Calu3 (cell line): Measurements from ENCODE around the gene KRT4. TPM values are rescaled to one million over a fixed set of nuclear protein-coding genes. Genes with fewer than 3 reads are reported as not detected.

Source experiments
- Bru-seq: library from RNA; stranded (reverse); fragments of 400-500 nt; gene quantifications from one replicate; lab custom pipeline; 2021; lab: Mats Ljungman, UMichigan
- BruChase-seq, 2 experiments: library from RNA; stranded (reverse); fragments of 400-500 nt; gene quantifications; one replicate each; lab custom pipeline; 2021; lab: Mats Ljungman, UMichigan
- BruUV-seq: library from RNA; stranded (reverse); fragments of 400-500 nt; replicated peaks from 2 replicates; lab custom pipeline; 2021; lab: Mats Ljungman, UMichigan
- CTCF ChIA-PET: fragments of 300-600 bp; sonication (Branson Sonifier 250); formaldehyde crosslinking; loops from one replicate; lab custom pipeline; 2022; ENCODE audit warnings: antibody characterized with exemption; lab: Charles Lee
- DNase-seq: peaks from one replicate; pipeline ENCODE4 v3.0.0; 2022
- H3K27ac Mint-ChIP-seq: one replicate; pipeline ENCODE4 v1.8.0; 2022; ENCODE audit warnings: mixed read lengths; ENCODE audit not compliant: unreplicated experiment
- H3K27me3 Mint-ChIP-seq: one replicate; pipeline ENCODE4 v1.8.0; 2022; ENCODE audit warnings: mixed read lengths; ENCODE audit not compliant: unreplicated experiment
- H3K36me3 Mint-ChIP-seq: one replicate; pipeline ENCODE4 v1.8.0; 2022; ENCODE audit warnings: mild to moderate bottlenecking, moderate library complexity, mixed read lengths; ENCODE audit not compliant: insufficient read depth, unreplicated experiment
- H3K4me1 Mint-ChIP-seq: one replicate; pipeline ENCODE4 v1.8.0; 2022; ENCODE audit warnings: mild to moderate bottlenecking, low read depth, mixed read lengths; ENCODE audit not compliant: unreplicated experiment
- H3K4me3 Mint-ChIP-seq: one replicate; pipeline ENCODE4 v1.8.0; 2022; ENCODE audit warnings: mild to moderate bottlenecking, low read depth, moderate library complexity, mixed read lengths; ENCODE audit not compliant: unreplicated experiment
- H3K9me3 Mint-ChIP-seq: one replicate; pipeline ENCODE4 v1.8.0; 2022; ENCODE audit warnings: low read depth, mixed read lengths; ENCODE audit not compliant: unreplicated experiment
- intact Hi-C: fragments of 100-400 bp; cut with micrococcal nuclease; formaldehyde crosslinking; loops from one replicate; pipeline ENCODE4 v1.10.0; 2022; ENCODE audit not compliant: unreplicated experiment
- long read RNA-seq: library from polyadenylated mRNA; stranded (forward); transcript quantifications from one replicate; pipeline ENCODE4 v2.0.0, GENCODE V29; 2022
- total RNA-seq: library from RNA; stranded (reverse); gene quantifications from 2 replicates; pipeline ENCODE4 v1.2.3, GENCODE V29; 2022
- TF ChIP-seq, protein P1 (sequence below): fragments of 200-600 bp; IDR thresholded peaks from one replicate; pipeline ENCODE4 v1.8.0; 2022; ENCODE audit warnings: antibody characterized with exemption; ENCODE audit not compliant: unreplicated experiment

KRT4 gene
- not detected in 2 replicates for total RNA-seq
- Bru-seq, nascent RNA, result percentile 12 among the genes with signal in this experiment
- BruChase-seq, experiment 1, labeled RNA remaining after a 6-hour chase, result percentile 8 among the genes with signal in this experiment
- BruChase-seq, experiment 2, labeled RNA remaining after a 2-hour chase, result not detected
- long read RNA-seq, result 0 reads

DNA sequence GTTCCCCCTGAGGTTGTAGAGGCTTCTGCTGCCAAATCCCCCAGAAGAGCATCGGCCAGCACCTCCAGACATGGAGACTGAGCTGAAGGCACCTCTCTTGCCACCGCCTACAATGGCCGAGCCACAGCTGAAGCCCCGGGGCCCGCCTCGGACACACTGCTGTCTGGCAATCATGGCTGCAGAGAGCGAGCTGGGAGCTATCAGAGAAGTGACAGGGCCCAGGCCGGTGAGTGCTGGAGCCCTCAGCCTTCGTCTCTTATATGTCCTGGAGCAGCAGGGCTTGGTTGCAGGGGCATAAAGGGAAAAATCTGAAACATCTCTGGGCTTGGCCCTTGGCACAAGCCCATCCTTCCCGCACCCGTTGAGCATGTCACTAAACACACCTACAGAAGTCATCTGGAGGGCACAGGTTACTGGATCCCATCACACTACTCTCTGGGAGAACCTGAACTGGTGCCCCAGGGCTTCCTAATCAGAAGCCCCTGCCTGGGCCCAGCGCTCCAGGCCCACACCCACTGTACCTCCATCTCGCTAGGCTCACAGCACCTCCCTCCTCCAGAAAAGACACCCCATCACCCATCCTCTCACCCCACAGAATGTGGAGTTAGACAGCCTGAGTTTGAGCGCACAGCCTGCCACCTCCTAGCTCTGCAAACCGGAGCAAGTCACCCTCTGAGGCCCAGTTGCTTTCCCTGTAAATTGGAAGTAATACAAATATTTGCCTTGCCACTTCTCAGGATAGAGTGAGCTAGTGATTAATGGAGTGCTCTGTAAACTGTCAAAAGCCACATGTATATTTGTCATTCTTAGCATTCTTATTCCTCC is at the start of gene KRT4:
KRT4 (minus strand) TSS at position 232 of the 825 bp plus-strand sequence; CDS start at position 174, 58 bp downstream.
- Mint-ChIP-seq H3K4me1 (peaks cover 8% of the 10 kb centered on the region), H3K27ac (no peak within 1 kb of the TSS), H3K9me3 (no peaks in the 10 kb centered on the region), H3K4me3 (no peak within 1 kb of the TSS), H3K36me3 (no peaks in the 10 kb centered on the region), H3K27me3 (peaks cover 46% of the 10 kb centered on the region)
- intact Hi-C loops, result no loop called here
- CTCF ChIA-PET, result no interaction called here
- no TSS peak for BruUV-seq
- no peak for DNase-seq
- TF ChIP-seq, protein P1, sequence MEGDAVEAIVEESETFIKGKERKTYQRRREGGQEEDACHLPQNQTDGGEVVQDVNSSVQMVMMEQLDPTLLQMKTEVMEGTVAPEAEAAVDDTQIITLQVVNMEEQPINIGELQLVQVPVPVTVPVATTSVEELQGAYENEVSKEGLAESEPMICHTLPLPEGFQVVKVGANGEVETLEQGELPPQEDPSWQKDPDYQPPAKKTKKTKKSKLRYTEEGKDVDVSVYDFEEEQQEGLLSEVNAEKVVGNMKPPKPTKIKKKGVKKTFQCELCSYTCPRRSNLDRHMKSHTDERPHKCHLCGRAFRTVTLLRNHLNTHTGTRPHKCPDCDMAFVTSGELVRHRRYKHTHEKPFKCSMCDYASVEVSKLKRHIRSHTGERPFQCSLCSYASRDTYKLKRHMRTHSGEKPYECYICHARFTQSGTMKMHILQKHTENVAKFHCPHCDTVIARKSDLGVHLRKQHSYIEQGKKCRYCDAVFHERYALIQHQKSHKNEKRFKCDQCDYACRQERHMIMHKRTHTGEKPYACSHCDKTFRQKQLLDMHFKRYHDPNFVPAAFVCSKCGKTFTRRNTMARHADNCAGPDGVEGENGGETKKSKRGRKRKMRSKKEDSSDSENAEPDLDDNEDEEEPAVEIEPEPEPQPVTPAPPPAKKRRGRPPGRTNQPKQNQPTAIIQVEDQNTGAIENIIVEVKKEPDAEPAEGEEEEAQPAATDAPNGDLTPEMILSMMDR, result no peak

DNA sequence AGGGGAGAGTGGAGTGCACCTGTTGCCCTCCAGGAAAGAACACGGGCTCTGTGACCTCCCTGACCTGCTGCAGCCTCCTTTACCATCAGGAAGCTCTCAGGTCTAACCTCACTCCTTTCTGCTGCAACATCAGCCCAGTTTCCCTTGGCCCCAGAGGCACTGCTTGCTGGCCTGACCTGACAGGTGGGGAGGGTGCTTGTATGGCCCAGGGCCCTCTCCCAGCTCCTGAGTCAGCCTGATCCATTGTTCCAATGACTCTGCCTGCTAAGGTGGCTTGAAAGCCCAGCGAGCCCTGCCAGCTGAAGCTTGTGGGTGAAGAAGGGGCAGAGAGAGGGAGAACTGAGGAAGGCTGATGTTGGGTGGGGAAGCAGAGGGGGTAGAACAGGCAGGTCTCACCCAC is 48.1 kb upstream of the KRT4 start:
- DNase-seq, result no peak
- no peaks in the 10 kb centered on the region for H3K36me3 Mint-ChIP-seq
- TF ChIP-seq, protein P1, result no peak
- no peak overlapping the region for H3K4me3 Mint-ChIP-seq
- no TSS peak for BruUV-seq
- CTCF ChIA-PET, result no interaction called here
- H3K4me1 Mint-ChIP-seq, result peaks cover 16% of the 10 kb centered on the region
- H3K27ac Mint-ChIP-seq, result no peak overlapping the region
- no peaks in the 10 kb centered on the region for H3K27me3 Mint-ChIP-seq
- no peaks in the 10 kb centered on the region for H3K9me3 Mint-ChIP-seq
- intact Hi-C loops, result no loop called here

DNA sequence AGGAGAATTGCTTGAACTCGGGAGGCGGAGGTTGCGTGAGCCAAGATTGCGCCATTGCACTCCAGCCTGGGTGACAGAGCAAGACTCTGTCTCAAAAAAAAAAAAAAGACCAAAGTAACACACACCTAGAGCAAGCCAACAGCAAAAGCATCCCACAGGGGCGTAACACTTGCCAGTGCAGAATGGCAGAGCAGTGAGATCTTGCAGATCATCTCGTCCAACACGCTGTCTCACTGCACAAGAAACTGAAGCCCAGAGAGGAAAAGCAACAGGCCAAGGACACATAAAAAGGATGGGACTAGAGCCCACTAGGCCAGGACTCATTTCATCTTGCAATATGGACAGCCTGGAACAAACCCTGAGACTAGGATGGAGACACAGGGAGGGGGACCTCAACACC is 47.6 kb upstream of the KRT4 start:
- CTCF ChIA-PET, result no interaction called here
- no peak overlapping the region for H3K27ac Mint-ChIP-seq
- intact Hi-C loops, result no loop called here
- H3K36me3 Mint-ChIP-seq, result no peaks in the 10 kb centered on the region
- no peaks in the 10 kb centered on the region for H3K9me3 Mint-ChIP-seq
- no TSS peak for BruUV-seq
- TF ChIP-seq, protein P1, result no peak
- H3K4me1 Mint-ChIP-seq, result peaks cover 16% of the 10 kb centered on the region
- DNase-seq, result no peak
- no peaks in the 10 kb centered on the region for H3K27me3 Mint-ChIP-seq
- H3K4me3 Mint-ChIP-seq, result no peak overlapping the region

DNA sequence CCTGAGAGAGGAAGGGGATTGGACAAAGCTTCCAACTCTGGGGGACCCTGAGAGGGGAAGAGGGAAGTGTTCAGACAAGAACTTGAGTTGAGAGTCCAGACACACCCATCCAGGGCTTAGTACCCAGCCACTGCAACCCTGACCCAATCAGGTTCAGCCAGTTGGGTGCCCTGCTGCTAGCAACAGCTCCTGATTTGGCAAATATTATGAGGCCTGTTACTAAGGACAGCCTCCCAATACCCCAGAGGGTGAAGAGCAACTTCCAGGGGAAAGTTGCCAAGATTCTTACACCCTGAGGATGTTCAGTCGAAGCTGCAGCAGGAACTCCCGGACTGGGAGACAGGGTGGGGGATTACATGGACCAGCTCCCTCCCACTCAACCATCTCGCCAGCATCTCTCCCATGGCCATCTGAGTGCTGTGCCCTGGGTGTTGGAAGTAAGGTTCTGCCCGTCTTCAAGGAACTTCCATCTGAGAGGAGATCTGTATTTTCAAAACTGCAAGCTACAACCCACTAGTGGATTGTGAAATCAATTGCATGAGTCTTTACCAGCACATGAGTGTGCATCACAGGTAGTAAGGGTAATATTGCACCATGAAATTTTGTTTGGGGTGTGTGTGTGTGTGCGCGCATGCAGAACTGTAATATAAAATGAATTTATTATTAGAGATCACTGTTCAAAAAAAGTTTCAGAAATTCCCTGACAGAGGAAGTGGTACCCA is 46.3 kb upstream of the KRT4 start:
- TF ChIP-seq, protein P1, result no peak
- BruUV-seq, result no TSS peak
- Mint-ChIP-seq H3K36me3 (no peaks in the 10 kb centered on the region), H3K9me3 (no peaks in the 10 kb centered on the region), H3K27ac (no peak overlapping the region), H3K4me3 (no peak overlapping the region), H3K4me1 (peaks cover 16% of the 10 kb centered on the region), H3K27me3 (no peaks in the 10 kb centered on the region)
- intact Hi-C loops, result no loop called here
- DNase-seq, result peak; percentile 61
- CTCF ChIA-PET, result interaction anchor here (0.8 to 1.8 kb wide), 3 partner anchors 10 to 194 kb away, joined by 3 to 6 read pairs (median 3); no protein-coding TSS in a partner anchor
